SK-N-MC (cell line): ENCODE results near the gene SHISA9.

Experiments used
- DNase-seq: peaks from one replicate; pipeline ENCODE4 v3.0.0-alpha.2; 2011; ENCODE audit warnings: low read depth, low spot score
- H3K27ac ChIP-seq: fragments of 200-600 bp; sonication (generic); 2 replicates; pipeline ENCODE4 v1.5.1; 2016; ENCODE audit warnings: mixed run types
- H3K36me3 ChIP-seq: fragments of 200-600 bp; sonication (generic); 2 replicates; pipeline ENCODE4 v1.6.1; 2017; ENCODE audit warnings: antibody characterized with exemption, low read length, mixed read lengths; ENCODE audit not compliant: insufficient read depth
- H3K4me3 ChIP-seq: fragments of 200-600 bp; sonication (generic); 2 replicates; pipeline ENCODE4 v1.5.1; 2016
- H3K9ac ChIP-seq: fragments of 200-600 bp; sonication (generic); 2 replicates; pipeline ENCODE4 v1.8.0; 2017; ENCODE audit warnings: mixed run types, mixed read lengths; ENCODE audit not compliant: insufficient read length
- H3K9me3 ChIP-seq: fragments of 200-600 bp; sonication (generic); 2 replicates; pipeline ENCODE4 v1.6.1; 2017; ENCODE audit warnings: low read depth, mild to moderate bottlenecking, antibody characterized with exemption, low read length, moderate library complexity, mixed read lengths
- EZH2 ChIP-seq: fragments of 200-600 bp; sonication (generic); IDR thresholded peaks from one replicate; pipeline ENCODE4 v1.6.1; 2017; ENCODE audit warnings: antibody characterized with exemption
- FOXP2 ChIP-seq: optimal IDR thresholded peaks from 2 replicates; pipeline ENCODE3; 2011; ENCODE audit warnings: mild to moderate bottlenecking, moderate library complexity; ENCODE audit not compliant: insufficient read depth; ENCODE audit errors: extremely low read length, control extremely low read depth
- POLR2AphosphoS5 ChIP-seq: IDR thresholded peaks from 2 replicates; pipeline ENCODE4 v1.6.1; 2012; ENCODE audit warnings: mild to moderate bottlenecking, low read depth, low read length, borderline replicate concordance

SHISA9 gene

GRCh38 chr16:13046061-13046821, 144.8 kb downstream of the SHISA9 start:
- H3K9ac ChIP-seq, result no peak overlapping the region

GRCh38 chr16:13047276-13047675, 145.9 kb downstream of the SHISA9 start:
- no peak for DNase-seq
- no peak overlapping the region for H3K27ac ChIP-seq
- H3K36me3 ChIP-seq, result no peaks in the 10 kb centered on the region
- H3K9ac ChIP-seq, result no peak overlapping the region
- TF ChIP-seq POLR2AphosphoS5 (no peak), FOXP2 (no peak), EZH2 (no peak)
- no peak overlapping the region for H3K4me3 ChIP-seq
- H3K9me3 ChIP-seq, result no peaks in the 10 kb centered on the region; the same call in 1 of the 2 replicates

More at GRCh38 chr16:13046061-13046821, 144.8 kb downstream of the SHISA9 start:
- TF ChIP-seq EZH2, result no peak
- TF ChIP-seq POLR2AphosphoS5, result no peak
- no peak for TF ChIP-seq FOXP2
- no peak for DNase-seq
- no peaks in the 10 kb centered on the region; the same call in 1 of the 2 replicates for H3K9me3 ChIP-seq
- H3K4me3 ChIP-seq, result no peak overlapping the region
- no peaks in the 10 kb centered on the region for H3K36me3 ChIP-seq
- H3K27ac ChIP-seq, result no peak overlapping the region

- Histone ChIP-seq H3K4me3 (no peak overlapping the region), H3K9ac (no peak overlapping the region), H3K9me3 (no peaks in the 10 kb centered on the region; the same call in 1 of the 2 replicates), H3K27ac (no peak overlapping the region), H3K36me3 (no peaks in the 10 kb centered on the region)
- TF ChIP-seq FOXP2, result no peak
- no peak for TF ChIP-seq EZH2
- TF ChIP-seq POLR2AphosphoS5, result no peak
- DNase-seq, result no peak
These were observed 148.3 kb downstream of the SHISA9 start for GRCh38 chr16:13049688-13050087.

GRCh38 chr16:13052431-13052830, 151.0 kb downstream of the SHISA9 start:
- no peak overlapping the region for H3K9ac ChIP-seq
- DNase-seq, result no peak
- TF ChIP-seq FOXP2 (no peak), POLR2AphosphoS5 (no peak), EZH2 (no peak)
- H3K9me3 ChIP-seq, result no peaks in the 10 kb centered on the region; the same call in 1 of the 2 replicates
- no peak overlapping the region for H3K4me3 ChIP-seq
- no peaks in the 10 kb centered on the region for H3K36me3 ChIP-seq
- no peak overlapping the region for H3K27ac ChIP-seq

- no peak overlapping the region for H3K4me3 ChIP-seq
- H3K36me3 ChIP-seq, result no peaks in the 10 kb centered on the region
- DNase-seq, result no peak
- TF ChIP-seq FOXP2 (no peak), POLR2AphosphoS5 (no peak), EZH2 (no peak)
- no peaks in the 10 kb centered on the region for H3K9me3 ChIP-seq
- no peak overlapping the region for H3K27ac ChIP-seq
- no peak overlapping the region for H3K9ac ChIP-seq
These were observed 154.1 kb downstream of the SHISA9 start for GRCh38 chr16:13055480-13055879.

GRCh38 chr16:13056607-13057006, 155.2 kb downstream of the SHISA9 start:
- Histone ChIP-seq H3K27ac (no peak overlapping the region), H3K36me3 (no peaks in the 10 kb centered on the region), H3K4me3 (no peak overlapping the region), H3K9ac (no peak overlapping the region), H3K9me3 (no peaks in the 10 kb centered on the region)
- TF ChIP-seq EZH2 (no peak), POLR2AphosphoS5 (no peak), FOXP2 (no peak)
- DNase-seq, result no peak

- no peak overlapping the region for H3K9ac ChIP-seq
- H3K4me3 ChIP-seq, result no peak overlapping the region
- H3K36me3 ChIP-seq, result no peaks in the 10 kb centered on the region
- no peak for DNase-seq
- TF ChIP-seq POLR2AphosphoS5 (no peak), FOXP2 (no peak), EZH2 (no peak)
- no peaks in the 10 kb centered on the region for H3K9me3 ChIP-seq
- H3K27ac ChIP-seq, result no peak overlapping the region
These were observed 159.5 kb downstream of the SHISA9 start for GRCh38 chr16:13060932-13061331.

- TF ChIP-seq FOXP2 (no peak), EZH2 (no peak), POLR2AphosphoS5 (no peak)
- no peak overlapping the region for H3K27ac ChIP-seq
- H3K9ac ChIP-seq, result no peak overlapping the region
- no peaks in the 10 kb centered on the region for H3K9me3 ChIP-seq
- H3K36me3 ChIP-seq, result no peaks in the 10 kb centered on the region
- DNase-seq, result no peak
- H3K4me3 ChIP-seq, result no peak overlapping the region
These were observed 160.3 kb downstream of the SHISA9 start for GRCh38 chr16:13061691-13062090.

GRCh38 chr16:13062219-13062618, 160.8 kb downstream of the SHISA9 start:
- TF ChIP-seq POLR2AphosphoS5 (no peak), FOXP2 (no peak), EZH2 (no peak)
- no peak for DNase-seq
- Histone ChIP-seq H3K36me3 (no peaks in the 10 kb centered on the region), H3K9me3 (no peaks in the 10 kb centered on the region), H3K27ac (no peak overlapping the region), H3K9ac (no peak overlapping the region), H3K4me3 (no peak overlapping the region)
